Thymus (tissue), 14 donors: ENCODE data around the gene OR4C46. TPM values are rescaled to one million over a fixed set of nuclear protein-coding genes. Genes with fewer than 3 reads are reported as not detected.
"Not testable (repeated sequence)": the region's sequence is repeated elsewhere in the genome, so short reads cannot be mapped to it uniquely, and the experiment has no call there.

ENCODE experiments used
- DNase-seq, 9 donors: peaks; one replicate each; pipeline ENCODE4 v3.0.0-alpha.2; 2013; ENCODE audit warnings: low spot score in 9 of 9, low read depth in 6 of 9, missing footprints in 1 of 9
- H3K27ac ChIP-seq, 2 donors: one replicate each; pipeline ENCODE4 v1.5.1; 2013; ENCODE audit warnings: control low read depth in 1 of 2, low read depth in 1 of 2, low read length in 1 of 2, mild to moderate bottlenecking in 1 of 2, moderate library complexity in 1 of 2
- H3K27me3 ChIP-seq, 2 donors: one replicate each; pipeline ENCODE4 v1.5.1; 2013; ENCODE audit warnings: low read length in 1 of 2; ENCODE audit not compliant: control insufficient read depth in 2 of 2, insufficient read depth in 1 of 2
- H3K36me3 ChIP-seq, 2 donors: one replicate each; pipeline ENCODE4 v1.5.1; 2013; ENCODE audit warnings: low read length in 1 of 2, mild to moderate bottlenecking in 1 of 2, moderate library complexity in 1 of 2; ENCODE audit not compliant: control insufficient read depth in 2 of 2, insufficient read depth in 2 of 2
- H3K4me1 ChIP-seq, 2 donors: one replicate each; pipeline ENCODE4 v1.5.1; 2013; ENCODE audit warnings: low read length in 2 of 2; ENCODE audit not compliant: control insufficient read depth in 2 of 2, insufficient read depth in 2 of 2
- H3K4me3 ChIP-seq, 2 donors: one replicate each; pipeline ENCODE4 v1.5.1; 2013; ENCODE audit warnings: low read length in 2 of 2, control low read depth in 1 of 2, mild to moderate bottlenecking in 1 of 2
- H3K9me3 ChIP-seq, 2 donors: one replicate each; pipeline ENCODE4 v1.5.1; 2013; ENCODE audit warnings: low read length in 1 of 2, mild to moderate bottlenecking in 1 of 2; ENCODE audit not compliant: control insufficient read depth in 2 of 2, insufficient read depth in 1 of 2
- WGBS: extraction: QIAGEN DNeasy Blood & Tissue Kit; methylation state at CpG from one replicate; pipeline ENCODE4 v1.1.7; 2013; 5-methylcytosine and 5-hydroxymethylcytosine counted together
- long read RNA-seq, 10 donors: transcript quantifications; one replicate each; lab custom pipeline, GENCODE V29; 2026
- polyA plus RNA-seq: library from polyadenylated mRNA; stranded (reverse); fragments of 200-250 nt; gene quantifications from one replicate; pipeline ENCODE4 v1.2.3, GENCODE V29; 2013
- total RNA-seq: library from RNA; stranded (reverse); fragments of 120-200 nt; gene quantifications from one replicate; pipeline ENCODE4 v1.2.4, GENCODE V29; 2013
- donor health status: healthy.

Gene OR4C46
- not detected for total RNA-seq
- not detected for polyA plus RNA-seq
- long read RNA-seq, donor 1: 0 reads
- long read RNA-seq, donor 2: 0 reads
- long read RNA-seq, donor 3: 0 reads
- long read RNA-seq, donor 4: 0 reads
- long read RNA-seq, donor 5: 0 reads
- long read RNA-seq, donor 6: 0 reads
- long read RNA-seq, donor 7: 0 reads
- long read RNA-seq, donor 8: 0 reads
- long read RNA-seq, donor 9: 0 reads
- long read RNA-seq, donor 10: 0 reads

GRCh38 chr11:54603898-54604297, at the start of gene OR4C46:
TSS of gene OR4C46 (minus strand) at chr11:54603998. CDS start at chr11:54603998, 0 bp downstream.
- Histone ChIP-seq H3K36me3 (no peaks in the 10 kb centered on the region), H3K9me3 (peaks cover 1 to 14% of the 10 kb centered on the region in 2 donors), H3K4me1 (no peaks in the 10 kb centered on the region), H3K4me3 (no peak within 1 kb of the TSS), H3K27ac (no peak within 1 kb of the TSS), H3K27me3 (no peaks in the 10 kb centered on the region)
- DNase-seq: no peak
- WGBS: 71% methylated on average over 1 of the region's 1 CpG

GRCh38 chr11:54645606-54646005, 41.8 kb upstream of the OR4C46 start:
- not testable (repeated sequence) for H3K36me3 ChIP-seq, H3K27ac ChIP-seq, H3K4me1 ChIP-seq, H3K9me3 ChIP-seq, DNase-seq, H3K4me3 ChIP-seq, H3K27me3 ChIP-seq
- WGBS: 76% methylated on average over 8 of the region's 8 CpGs

- not testable (repeated sequence) for H3K4me3 ChIP-seq, H3K36me3 ChIP-seq, H3K9me3 ChIP-seq, H3K27ac ChIP-seq, DNase-seq, H3K27me3 ChIP-seq, H3K4me1 ChIP-seq
- WGBS: 65% methylated on average over 3 of the region's 3 CpGs
Measured at GRCh38 chr11:54561439-54561838, 42.4 kb downstream of the OR4C46 start.

- H3K4me3 ChIP-seq: no peak overlapping the region
- H3K27me3 ChIP-seq: no peaks in the 10 kb centered on the region
- 61% methylated on average over 3 of the region's 3 CpGs for WGBS
- H3K36me3 ChIP-seq: no peaks in the 10 kb centered on the region
- no peak overlapping the region for H3K27ac ChIP-seq
- no peak for DNase-seq
- no peaks in the 10 kb centered on the region for H3K4me1 ChIP-seq
- H3K9me3 ChIP-seq: no peaks in the 10 kb centered on the region
Measured at GRCh38 chr11:54558919-54559318, 44.9 kb downstream of the OR4C46 start.

- no peaks in the 10 kb centered on the region for H3K9me3 ChIP-seq
- H3K27ac ChIP-seq: no peak overlapping the region
- H3K4me1 ChIP-seq: no peaks in the 10 kb centered on the region
- no peaks in the 10 kb centered on the region for H3K36me3 ChIP-seq
- H3K27me3 ChIP-seq: no peaks in the 10 kb centered on the region
- no peak overlapping the region for H3K4me3 ChIP-seq
- DNase-seq: no peak
- 73% methylated on average over 3 of the region's 3 CpGs for WGBS
Measured at GRCh38 chr11:54558407-54558806, 45.4 kb downstream of the OR4C46 start.

Other genes with a start within 250 kb of the OR4C46 start
- not detected for gene OR4A5, start 102.8 kb upstream of the OR4C46 start, total RNA-seq
- gene OR4A5, start 102.8 kb upstream of the OR4C46 start, polyA plus RNA-seq: not detected